OCI-LY3 (cell line): ENCODE data around the gene CD160.

ENCODE experiments used
- H2AFZ ChIP-seq: fragments of 200-600, 300-600 bp; shearing (Covaris generic); 2 replicates; pipeline ENCODE4 v1.6.0; 2014; ENCODE audit warnings: antibody characterized with exemption, low read depth, low read length
- H3K27ac ChIP-seq: fragments of 200-600, 300-600 bp; sonication (generic); 2 replicates; pipeline ENCODE4 v1.5.1; 2014; ENCODE audit warnings: mild to moderate bottlenecking, low read length, moderate library complexity, mixed read lengths
- H3K27me3 ChIP-seq: fragments of 200-600, 300-600 bp; sonication (generic); 2 replicates; pipeline ENCODE4 v1.6.1; 2014; ENCODE audit warnings: low read depth, low read length, mixed read lengths
- H3K36me3 ChIP-seq: fragments of 200-600, 300-600 bp; sonication (generic); replicated peaks from 2 replicates; pipeline ENCODE3; 2014; ENCODE audit warnings: low read depth, low read length, mixed read lengths
- H3K4me1 ChIP-seq: fragments of 300-600, 200-600 bp; sonication (generic); 2 replicates; pipeline ENCODE4 v1.6.1; 2014; ENCODE audit warnings: low read length, mixed read lengths
- H3K4me2 ChIP-seq: fragments of 200-600, 300-600 bp; sonication (generic); 2 replicates; pipeline ENCODE4 v1.6.1; 2014; ENCODE audit warnings: low read length, mixed read lengths
- H3K4me3 ChIP-seq: fragments of 300-600, 200-600 bp; sonication (generic); 2 replicates; pipeline ENCODE4 v1.5.1; 2014; ENCODE audit warnings: antibody characterized with exemption, mild to moderate bottlenecking, low read length, moderate library complexity
- H3K79me2 ChIP-seq: fragments of 300-600, 200-600 bp; shearing (Covaris generic); 2 replicates; pipeline ENCODE4 v1.6.1; 2014; ENCODE audit warnings: mild to moderate bottlenecking, low read length, mixed read lengths
- H3K9ac ChIP-seq: fragments of 300-600, 200-600 bp; shearing (Covaris generic); 2 replicates; pipeline ENCODE4 v1.6.0; 2014; ENCODE audit warnings: mild to moderate bottlenecking, low read length, moderate library complexity
- H3K9me3 ChIP-seq: fragments of 200-600, 300-600 bp; shearing (Covaris generic); 2 replicates; pipeline ENCODE4 v1.6.1; 2014; ENCODE audit warnings: low read length, mixed read lengths; ENCODE audit not compliant: insufficient read depth
- H4K20me1 ChIP-seq: fragments of 200-600, 300-600 bp; sonication (generic); 2 replicates; pipeline ENCODE4 v1.6.1; 2016; ENCODE audit warnings: low read length, mixed read lengths; ENCODE audit not compliant: insufficient read depth
- EZH2phosphoT487 ChIP-seq: fragments of 200-600 bp; shearing (Covaris generic); IDR thresholded peaks from 2 replicates; pipeline ENCODE4 v1.6.1; 2018; ENCODE audit warnings: antibody characterized with exemption, mixed run types, low read depth
- TF ChIP-seq, protein P1 (sequence below): fragments of 200-600, 300-600 bp; sonication (generic); IDR thresholded peaks from 2 replicates; pipeline ENCODE4 v1.5.1; 2014; ENCODE audit warnings: antibody characterized with exemption, low read length, low read depth

Gene CD160

GRCh38 chr1:145747398-145748247, 28.3 kb downstream of the CD160 start:
- Histone ChIP-seq H3K9me3 (no peaks in the 10 kb centered on the region), H3K27ac (no peak overlapping the region), H3K27me3 (no peaks in the 10 kb centered on the region), H4K20me1 (no peaks in the 10 kb centered on the region), H3K4me3 (no peak overlapping the region), H3K9ac (no peak overlapping the region), H3K4me2 (no peak overlapping the region), H3K4me1 (no peaks in the 10 kb centered on the region), H2AFZ (no peak overlapping the region), H3K36me3 (peaks cover 64% of the 10 kb centered on the region), H3K79me2 (no peaks in the 10 kb centered on the region)
- TF ChIP-seq EZH2phosphoT487, result no peak
- TF ChIP-seq, protein P1, sequence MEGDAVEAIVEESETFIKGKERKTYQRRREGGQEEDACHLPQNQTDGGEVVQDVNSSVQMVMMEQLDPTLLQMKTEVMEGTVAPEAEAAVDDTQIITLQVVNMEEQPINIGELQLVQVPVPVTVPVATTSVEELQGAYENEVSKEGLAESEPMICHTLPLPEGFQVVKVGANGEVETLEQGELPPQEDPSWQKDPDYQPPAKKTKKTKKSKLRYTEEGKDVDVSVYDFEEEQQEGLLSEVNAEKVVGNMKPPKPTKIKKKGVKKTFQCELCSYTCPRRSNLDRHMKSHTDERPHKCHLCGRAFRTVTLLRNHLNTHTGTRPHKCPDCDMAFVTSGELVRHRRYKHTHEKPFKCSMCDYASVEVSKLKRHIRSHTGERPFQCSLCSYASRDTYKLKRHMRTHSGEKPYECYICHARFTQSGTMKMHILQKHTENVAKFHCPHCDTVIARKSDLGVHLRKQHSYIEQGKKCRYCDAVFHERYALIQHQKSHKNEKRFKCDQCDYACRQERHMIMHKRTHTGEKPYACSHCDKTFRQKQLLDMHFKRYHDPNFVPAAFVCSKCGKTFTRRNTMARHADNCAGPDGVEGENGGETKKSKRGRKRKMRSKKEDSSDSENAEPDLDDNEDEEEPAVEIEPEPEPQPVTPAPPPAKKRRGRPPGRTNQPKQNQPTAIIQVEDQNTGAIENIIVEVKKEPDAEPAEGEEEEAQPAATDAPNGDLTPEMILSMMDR, result no peak

GRCh38 chr1:145750426-145750825, 31.1 kb downstream of the CD160 start:
- Histone ChIP-seq H4K20me1 (no peaks in the 10 kb centered on the region), H3K27me3 (no peaks in the 10 kb centered on the region), H3K4me3 (no peak overlapping the region), H3K4me1 (no peaks in the 10 kb centered on the region), H3K79me2 (no peaks in the 10 kb centered on the region), H3K9me3 (no peaks in the 10 kb centered on the region), H2AFZ (no peak overlapping the region), H3K36me3 (peaks cover 49% of the 10 kb centered on the region), H3K27ac (no peak overlapping the region), H3K4me2 (no peak overlapping the region), H3K9ac (no peak overlapping the region)
- TF ChIP-seq, protein P1, result no peak
- no peak for TF ChIP-seq EZH2phosphoT487

DNA sequence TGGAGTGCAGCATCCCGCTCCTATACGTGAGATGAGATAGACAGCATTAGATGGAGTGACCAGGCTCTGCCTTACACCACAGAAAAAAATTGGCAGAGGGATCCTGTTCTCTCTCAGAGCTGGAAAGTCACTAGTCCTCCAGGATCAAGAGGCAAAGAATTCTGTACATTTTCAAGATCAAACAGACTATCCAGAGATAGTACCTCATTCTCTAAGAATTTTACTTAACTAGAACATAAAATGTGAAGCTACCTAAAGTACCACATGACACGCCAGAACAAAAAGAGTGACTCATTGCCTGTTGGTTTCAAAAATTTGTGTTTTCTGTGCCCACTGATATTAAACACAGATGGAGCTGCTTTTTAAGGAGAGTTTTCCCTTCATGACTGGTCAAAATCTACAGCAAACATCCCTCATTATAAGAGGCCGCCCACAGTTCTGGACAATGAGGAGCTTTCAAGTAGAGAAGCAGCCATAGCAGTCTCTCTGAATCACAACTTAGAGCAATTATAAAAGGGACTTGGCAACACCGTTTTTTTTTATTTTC, 32.3 kb downstream of the CD160 start:
- TF ChIP-seq, protein P1, result no peak
- TF ChIP-seq EZH2phosphoT487, result no peak
- Histone ChIP-seq H3K9ac (no peak overlapping the region), H3K4me1 (no peaks in the 10 kb centered on the region), H3K36me3 (peaks cover 47% of the 10 kb centered on the region), H3K27me3 (no peaks in the 10 kb centered on the region), H4K20me1 (no peaks in the 10 kb centered on the region), H3K4me2 (no peak overlapping the region), H3K4me3 (no peak overlapping the region), H3K79me2 (no peaks in the 10 kb centered on the region), H3K27ac (no peak overlapping the region), H3K9me3 (no peaks in the 10 kb centered on the region), H2AFZ (no peak overlapping the region)

DNA sequence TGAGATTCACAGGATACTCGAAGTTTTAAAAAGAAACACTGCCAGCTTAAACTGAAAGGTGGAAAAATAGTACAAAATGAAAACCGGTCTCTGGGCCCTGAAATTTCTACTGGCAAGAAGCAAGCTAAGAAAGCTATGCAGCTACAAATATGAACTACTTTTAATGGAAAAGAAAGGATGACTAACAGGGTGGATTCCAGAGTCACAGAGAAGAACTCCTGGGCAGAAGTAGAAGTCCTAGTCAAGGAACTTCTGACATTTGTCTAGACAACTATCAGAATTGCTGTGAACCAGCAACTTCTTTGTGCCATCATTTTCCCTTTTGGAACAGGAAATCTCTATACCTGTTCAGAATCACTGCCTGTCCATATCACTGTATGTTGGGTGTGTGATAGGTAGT, 38.1 kb downstream of the CD160 start:
- Histone ChIP-seq H3K4me1 (no peaks in the 10 kb centered on the region), H2AFZ (no peak overlapping the region), H3K4me3 (no peak overlapping the region), H3K36me3 (peaks cover 37% of the 10 kb centered on the region), H3K27ac (no peak overlapping the region), H4K20me1 (no peaks in the 10 kb centered on the region), H3K79me2 (no peaks in the 10 kb centered on the region), H3K4me2 (no peak overlapping the region), H3K9ac (no peak overlapping the region), H3K27me3 (no peaks in the 10 kb centered on the region), H3K9me3 (no peaks in the 10 kb centered on the region)
- TF ChIP-seq EZH2phosphoT487, result no peak
- TF ChIP-seq, protein P1, result no peak
